Mesenchymal stem cell (in vitro differentiated cells and primary cell): ENCODE results near the gene ISY1.

ENCODE experiments used
- DNase-seq: peaks from one replicate; pipeline ENCODE4 v3.0.0-alpha.2; 2013
- H2AFZ ChIP-seq: one replicate; pipeline ENCODE4 v1.6.1; 2013; ENCODE audit warnings: low read depth, mild to moderate bottlenecking, control low read depth, inconsistent platforms, low read length, moderate library complexity
- H2AK5ac ChIP-seq: 2 replicates; pipeline ENCODE4 v1.6.1; 2013; ENCODE audit warnings: low read length, moderate library complexity, mild to moderate bottlenecking, inconsistent platforms; ENCODE audit not compliant: severe bottlenecking
- H2BK120ac ChIP-seq: one replicate; pipeline ENCODE4 v1.6.1; 2013; ENCODE audit warnings: low read depth, mild to moderate bottlenecking, inconsistent platforms, low read length, moderate library complexity
- H2BK12ac ChIP-seq, 2 experiments: one replicate each; pipeline ENCODE4 v1.6.1; 2013; ENCODE audit warnings: inconsistent platforms in 2 of 2, low read length in 2 of 2, mild to moderate bottlenecking in 2 of 2, moderate library complexity in 2 of 2, control low read depth in 1 of 2
- H2BK15ac ChIP-seq: one replicate; pipeline ENCODE4 v1.6.1; 2013; ENCODE audit warnings: mild to moderate bottlenecking, low read depth, inconsistent platforms; ENCODE audit not compliant: poor library complexity, severe bottlenecking
- H2BK5ac ChIP-seq: 2 replicates; pipeline ENCODE4 v1.6.1; 2013; ENCODE audit warnings: low read depth, mild to moderate bottlenecking, low read length, control low read depth, inconsistent platforms; ENCODE audit not compliant: poor library complexity, severe bottlenecking
- H3K14ac ChIP-seq, 2 experiments: one replicate each; pipeline ENCODE4 v1.6.1; 2013; ENCODE audit warnings: inconsistent platforms in 2 of 2, low read length in 2 of 2, control low read depth in 1 of 2, mild to moderate bottlenecking in 1 of 2, moderate library complexity in 1 of 2
- H3K18ac ChIP-seq, 2 experiments: one replicate each; pipeline ENCODE4 v1.6.1; 2013; ENCODE audit warnings: inconsistent platforms in 2 of 2, low read length in 2 of 2, control low read depth in 1 of 2, low read depth in 1 of 2, mild to moderate bottlenecking in 1 of 2
- H3K23ac ChIP-seq, 2 experiments: one replicate each; pipeline ENCODE4 v1.6.1; 2013; ENCODE audit warnings: inconsistent platforms in 2 of 2, low read length in 2 of 2, mild to moderate bottlenecking in 2 of 2, moderate library complexity in 2 of 2, control low read depth in 1 of 2
- H3K27ac ChIP-seq: 2 replicates; pipeline ENCODE4 v1.5.1; 2013; ENCODE audit warnings: mild to moderate bottlenecking, moderate library complexity, low read length, control low read depth, inconsistent platforms; ENCODE audit not compliant: poor library complexity, severe bottlenecking
- H3K27me3 ChIP-seq, 2 experiments: 2 replicates each; pipeline versions ENCODE4 v1.6.1 to v1.7.0; 2013; ENCODE audit warnings: low read length in 2 of 2, mild to moderate bottlenecking in 2 of 2, moderate library complexity in 2 of 2, control low read depth in 1 of 2, inconsistent platforms in 1 of 2; ENCODE audit not compliant: control insufficient read depth in 1 of 2, insufficient read depth in 1 of 2
- H3K36me3 ChIP-seq, 2 experiments: 2 replicates each; pipeline versions ENCODE4 v1.6.1 to v1.7.0; 2013; ENCODE audit warnings: low read length in 2 of 2, control low read depth in 1 of 2, inconsistent platforms in 1 of 2, low read depth in 1 of 2, mild to moderate bottlenecking in 1 of 2; ENCODE audit not compliant: insufficient read depth in 2 of 2, control insufficient read depth in 1 of 2
- H3K4ac ChIP-seq, 2 experiments: one replicate each; pipeline ENCODE4 v1.6.1; 2013; ENCODE audit warnings: inconsistent platforms in 2 of 2, low read length in 2 of 2, mild to moderate bottlenecking in 2 of 2, moderate library complexity in 2 of 2, control low read depth in 1 of 2, low read depth in 1 of 2
- H3K4me1 ChIP-seq: 2 replicates; pipeline ENCODE4 v1.6.1; 2013; ENCODE audit warnings: low read depth, low read length, control low read depth; ENCODE audit not compliant: control insufficient read depth, insufficient read depth
- H3K4me2 ChIP-seq: 2 replicates; pipeline ENCODE4 v1.6.1; 2013; ENCODE audit warnings: low read length, mild to moderate bottlenecking, inconsistent platforms; ENCODE audit not compliant: poor library complexity, severe bottlenecking
- H3K4me3 ChIP-seq, 2 experiments: 2 replicates each; pipeline versions ENCODE4 v1.5.1 to v1.7.0; 2013; ENCODE audit warnings: low read length in 2 of 2, mild to moderate bottlenecking in 2 of 2, control low read depth in 1 of 2, low read depth in 1 of 2; ENCODE audit not compliant: insufficient read depth in 1 of 2
- H3K79me1 ChIP-seq: replicated peaks from 2 replicates; pipeline ENCODE4 v1.6.1; 2013; ENCODE audit warnings: mild to moderate bottlenecking, control low read depth, low read length, inconsistent platforms; ENCODE audit not compliant: poor library complexity, severe bottlenecking
- H3K9ac ChIP-seq: 2 replicates; pipeline ENCODE4 v1.7.0; 2013; ENCODE audit warnings: mild to moderate bottlenecking, low read length, moderate library complexity
- H3K9me3 ChIP-seq: 2 replicates; pipeline ENCODE4 v1.7.0; 2013; ENCODE audit warnings: mild to moderate bottlenecking, low read length; ENCODE audit not compliant: control insufficient read depth
- H4K8ac ChIP-seq: one replicate; pipeline ENCODE4 v1.6.1; 2013; ENCODE audit warnings: inconsistent platforms, mild to moderate bottlenecking, low read length, moderate library complexity
- H4K91ac ChIP-seq: one replicate; pipeline ENCODE4 v1.6.1; 2013; ENCODE audit warnings: mild to moderate bottlenecking, low read length, inconsistent platforms
- whole genome bisulfite sequencing: methylation state at CpG from one replicate; pipeline ENCODE4 v1.1.7; 2013; ENCODE audit warnings: mixed read lengths; 5-methylcytosine and 5-hydroxymethylcytosine counted together

Gene ISY1

GRCh38 chr3:129107793-129108192, 53.1 kb downstream of the ISY1 start:
- Histone ChIP-seq H3K27me3 (no peaks in the 10 kb centered on the region), H3K4ac (no peak overlapping the region), H2AK5ac (no peak overlapping the region), H3K18ac (no peak overlapping the region), H2BK120ac (no peak overlapping the region), H3K9me3 (no peaks in the 10 kb centered on the region), H4K8ac (no peak overlapping the region), H3K4me3 (no peak overlapping the region), H2BK15ac (no peak overlapping the region), H3K4me1 (peaks cover 12% of the 10 kb centered on the region), H3K9ac (no peak overlapping the region), H3K14ac (no peak overlapping the region), H2AFZ (no peak overlapping the region), H3K4me2 (no peak overlapping the region), H3K27ac (no peak overlapping the region), H3K36me3 (peaks cover 26 to 38% of the 10 kb centered on the region in 2 experiments), H3K23ac (no peak overlapping the region), H3K79me1 (peaks cover 59% of the 10 kb centered on the region), H2BK12ac (no peak overlapping the region), H2BK5ac (no peak overlapping the region), H4K91ac (no peak overlapping the region)
- no peak for DNase-seq
- 91% methylated on average over 8 of the region's 8 CpGs for WGBS

- H3K23ac ChIP-seq: no peak overlapping the region
- H3K27ac ChIP-seq: no peak overlapping the region
- no peak for DNase-seq
- H2AFZ ChIP-seq: no peak overlapping the region
- H3K9ac ChIP-seq: no peak overlapping the region
- WGBS: 89% methylated on average over 19 of the region's 19 CpGs
- no peak overlapping the region for H2BK12ac ChIP-seq
- no peaks in the 10 kb centered on the region for H3K9me3 ChIP-seq
- H3K4me1 ChIP-seq: peaks cover 10% of the 10 kb centered on the region
- no peak overlapping the region for H3K4ac ChIP-seq
- no peak overlapping the region for H3K18ac ChIP-seq
- H3K36me3 ChIP-seq: peaks cover 20 to 36% of the 10 kb centered on the region in 2 experiments
- H2AK5ac ChIP-seq: no peak overlapping the region
- H3K27me3 ChIP-seq: no peaks in the 10 kb centered on the region
- H3K4me3 ChIP-seq: no peak overlapping the region
- H2BK15ac ChIP-seq: no peak overlapping the region
- no peak overlapping the region for H2BK5ac ChIP-seq
- no peak overlapping the region for H2BK120ac ChIP-seq
- no peak overlapping the region for H4K91ac ChIP-seq
- H3K79me1 ChIP-seq: peaks cover 55% of the 10 kb centered on the region
- H4K8ac ChIP-seq: no peak overlapping the region
- H3K4me2 ChIP-seq: no peak overlapping the region
- H3K14ac ChIP-seq: no peak overlapping the region
Measured at GRCh38 chr3:129106866-129107565, 53.8 kb downstream of the ISY1 start.

- H3K9ac ChIP-seq: no peak overlapping the region
- H2BK12ac ChIP-seq: no peak overlapping the region
- no peak overlapping the region for H3K4ac ChIP-seq
- H2BK15ac ChIP-seq: no peak overlapping the region
- peaks cover 10% of the 10 kb centered on the region for H3K4me1 ChIP-seq
- H3K4me2 ChIP-seq: no peak overlapping the region
- peaks cover 22 to 36% of the 10 kb centered on the region in 2 experiments for H3K36me3 ChIP-seq
- H3K4me3 ChIP-seq: no peak overlapping the region
- peaks cover 55% of the 10 kb centered on the region for H3K79me1 ChIP-seq
- H2AK5ac ChIP-seq: no peak overlapping the region
- H3K27ac ChIP-seq: no peak overlapping the region
- no peak overlapping the region for H3K14ac ChIP-seq
- WGBS: 93% methylated on average over 5 of the region's 5 CpGs
- no peaks in the 10 kb centered on the region for H3K9me3 ChIP-seq
- no peak overlapping the region for H2BK5ac ChIP-seq
- no peak overlapping the region for H4K8ac ChIP-seq
- no peak overlapping the region for H3K18ac ChIP-seq
- no peaks in the 10 kb centered on the region for H3K27me3 ChIP-seq
- DNase-seq: no peak
- H4K91ac ChIP-seq: no peak overlapping the region
- H2BK120ac ChIP-seq: no peak overlapping the region
- no peak overlapping the region for H2AFZ ChIP-seq
- peak overlapping the region in 1 of 2 experiments; percentile 23 for H3K23ac ChIP-seq
Measured at GRCh38 chr3:129106320-129106719, 54.5 kb downstream of the ISY1 start.

GRCh38 chr3:129105862-129106261, 55.0 kb downstream of the ISY1 start:
- Histone ChIP-seq H3K4ac (no peak overlapping the region), H4K91ac (no peak overlapping the region), H2BK12ac (no peak overlapping the region), H3K79me1 (peaks cover 54% of the 10 kb centered on the region), H3K4me2 (no peak overlapping the region), H3K4me1 (peaks cover 10% of the 10 kb centered on the region), H2AK5ac (no peak overlapping the region), H3K27me3 (no peaks in the 10 kb centered on the region), H3K4me3 (no peak overlapping the region), H3K36me3 (peaks cover 22 to 34% of the 10 kb centered on the region in 2 experiments), H3K9me3 (no peaks in the 10 kb centered on the region), H3K27ac (no peak overlapping the region), H4K8ac (no peak overlapping the region), H3K18ac (no peak overlapping the region), H2AFZ (no peak overlapping the region), H3K14ac (no peak overlapping the region), H3K9ac (no peak overlapping the region), H2BK5ac (no peak overlapping the region), H2BK120ac (no peak overlapping the region), H2BK15ac (no peak overlapping the region), H3K23ac (no peak overlapping the region)
- WGBS: 92% methylated on average over 4 of the region's 4 CpGs
- DNase-seq: no peak
